Measurements from ENCODE around the gene POLR1H. TPM values are rescaled to one million over a fixed set of nuclear protein-coding genes. Genes with fewer than 3 reads are reported as not detected.
"Not testable (repeated sequence)": the region's sequence is repeated elsewhere in the genome, so short reads cannot be mapped to it uniquely, and the experiment has no call there.

Gene POLR1H, protein sequence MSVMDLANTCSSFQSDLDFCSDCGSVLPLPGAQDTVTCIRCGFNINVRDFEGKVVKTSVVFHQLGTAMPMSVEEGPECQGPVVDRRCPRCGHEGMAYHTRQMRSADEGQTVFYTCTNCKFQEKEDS
- 10 to 100 TPM; 49.6 to 52.7 TPM for total RNA-seq

DNA sequence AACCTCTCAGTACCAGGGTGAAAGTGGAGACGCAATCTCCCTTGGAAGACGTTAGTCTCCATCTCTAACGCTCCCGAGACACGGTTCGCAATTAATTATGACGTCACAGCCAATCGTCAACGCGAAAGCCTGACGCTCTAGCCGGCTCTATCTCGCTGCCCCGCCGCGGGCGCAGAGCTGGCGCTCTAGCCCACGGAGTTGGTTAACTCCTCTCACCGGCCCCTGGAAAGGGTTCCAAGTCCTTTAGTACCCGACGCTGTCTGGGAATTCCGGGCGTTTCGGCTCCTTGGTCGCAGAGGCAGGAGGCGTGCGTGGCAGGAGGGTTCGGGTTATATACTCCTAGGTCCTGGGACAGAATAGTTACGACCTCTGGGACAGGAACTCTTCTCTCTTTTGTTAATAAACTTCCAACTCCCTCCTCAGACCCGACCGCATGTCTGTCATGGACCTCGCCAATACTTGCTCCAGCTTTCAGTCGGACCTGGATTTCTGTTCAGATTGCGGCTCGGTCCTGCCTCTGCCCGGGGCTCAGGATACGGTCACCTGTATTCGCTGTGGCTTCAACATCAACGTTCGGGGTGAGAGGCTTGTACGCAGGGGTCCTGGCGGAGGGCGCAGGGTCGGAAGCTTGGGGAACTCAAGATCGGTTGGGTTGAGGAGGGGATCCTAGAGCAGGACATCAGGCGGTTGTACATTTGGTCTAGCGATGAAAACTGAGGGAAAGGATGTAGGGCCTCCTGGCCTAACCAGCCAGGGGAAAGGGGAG lies at the start of gene POLR1H:
TSS of gene POLR1H (plus strand) at position 174 of the 766 bp plus-strand sequence. CDS start at position 434, 260 bp downstream.
- ChIA-PET CTCF (interaction anchor here (1.0 to 1.1 kb wide), 3 partner anchors 41 to 93 kb away, joined by 3 to 4 read pairs (median 3); no protein-coding TSS in a partner anchor), POLR2A (interaction anchor here (1.0 to 1.7 kb wide), 2 partner anchors 96 to 312 kb away, joined by 3 to 6 read pairs; no protein-coding TSS in a partner anchor)

DNA sequence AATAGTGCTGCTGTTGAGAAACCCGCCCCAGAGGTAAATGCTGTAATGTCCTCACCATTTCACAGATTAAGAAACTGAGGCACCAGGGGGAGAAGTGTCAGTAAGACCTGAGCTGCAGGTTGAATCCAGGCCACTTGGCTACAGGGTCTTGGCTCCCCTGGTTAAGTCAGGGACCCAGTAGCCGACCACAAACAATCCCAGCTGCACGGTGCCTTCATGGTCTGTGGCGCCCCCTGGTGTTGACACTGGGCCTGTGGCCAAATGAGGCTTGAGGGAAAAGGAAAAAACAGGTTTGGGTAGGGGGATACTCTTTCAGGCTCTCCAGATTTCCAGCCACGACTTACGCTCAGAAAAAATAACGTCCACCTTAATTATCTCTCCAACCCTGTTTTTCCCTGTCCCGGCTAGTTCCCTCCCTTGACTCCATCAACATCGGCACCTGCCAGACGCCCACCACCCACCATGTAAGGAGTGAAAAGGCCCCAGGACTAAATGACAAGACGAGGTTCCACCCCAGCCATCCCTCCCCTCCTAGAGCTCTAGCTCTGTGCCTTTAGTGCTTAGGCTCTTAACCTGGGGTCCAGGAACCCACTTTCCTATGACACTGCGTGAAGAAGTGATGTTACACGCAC lies 47.7 kb upstream of the POLR1H start:
- ChIA-PET POLR2A (no interaction called here), CTCF (interaction anchor here (0.6 to 2.8 kb wide), 3 partner anchors 126 to 260 kb away, joined by 3 to 20 read pairs (median 3); no protein-coding TSS in a partner anchor)

DNA sequence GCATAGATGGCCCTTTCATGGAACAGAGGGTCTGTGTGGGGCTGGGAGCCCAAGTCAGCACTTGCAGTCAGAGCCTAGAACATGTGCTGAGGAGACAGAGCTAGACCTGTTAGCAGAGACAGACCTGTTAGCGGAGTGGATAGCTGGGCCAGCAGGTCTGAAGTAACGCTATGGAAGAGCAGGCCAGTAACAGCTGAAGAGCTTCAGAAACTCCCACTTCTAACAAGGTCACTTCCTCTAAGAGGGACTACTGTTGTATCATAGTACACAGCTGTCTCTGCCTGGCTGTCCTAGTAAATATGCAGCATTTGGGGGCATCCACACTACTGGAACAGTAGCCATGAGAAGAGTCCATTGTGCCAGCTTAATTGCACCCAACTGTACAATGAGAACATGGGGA lies 41.2 kb upstream of the POLR1H start:
- CTCF ChIA-PET, result interaction anchor here (1.3 kb wide), 1 partner anchor 171 kb away, joined by 3 read pairs; no protein-coding TSS in a partner anchor

DNA sequence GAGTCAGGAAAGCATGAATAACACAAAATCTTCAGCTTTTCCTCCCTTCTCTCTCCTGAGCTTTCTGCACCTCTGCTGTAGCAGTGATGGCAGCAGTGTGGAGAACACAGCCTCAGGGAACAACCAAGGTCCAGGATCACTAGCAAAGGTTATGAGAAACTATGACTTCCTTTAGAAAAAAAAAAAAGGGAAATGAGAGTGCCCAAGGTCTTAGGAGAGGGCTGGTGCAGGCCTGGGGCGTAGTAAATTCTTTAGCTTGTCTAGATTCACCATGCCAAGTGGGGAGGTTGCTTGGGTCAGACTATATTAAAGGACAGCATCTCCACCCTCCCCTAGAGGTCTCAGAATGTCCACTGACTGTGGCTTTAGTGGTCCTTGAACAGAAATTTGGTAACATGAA lies 40.4 kb upstream of the POLR1H start:
- POLR2A ChIA-PET, result no interaction called here

More for the DNA sequence above, 41.2 kb upstream of the POLR1H start:
- POLR2A ChIA-PET, result no interaction called here

DNA sequence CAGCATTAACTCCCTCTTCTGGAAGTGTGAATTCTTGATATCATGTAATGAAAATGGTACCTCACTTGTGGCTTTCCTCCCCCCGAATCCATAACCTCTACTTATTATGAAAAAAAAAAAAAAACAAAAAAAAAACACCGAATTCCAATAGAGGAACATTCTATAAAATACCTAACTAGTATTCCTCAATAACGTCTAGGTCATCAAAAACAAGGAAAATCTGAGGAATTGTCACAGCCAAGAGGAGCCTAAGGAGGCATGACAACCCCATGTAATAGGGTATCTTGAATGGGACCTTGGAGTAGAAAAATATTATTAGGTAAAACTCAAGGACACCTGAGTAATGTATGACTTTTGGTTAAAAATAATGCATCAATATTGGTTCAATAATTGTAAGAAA lies 38.9 kb upstream of the POLR1H start:
- POLR2A ChIA-PET, result no interaction called here
- CTCF ChIA-PET, result no interaction called here

More for the DNA sequence above, 40.4 kb upstream of the POLR1H start:
- CTCF ChIA-PET, result interaction anchor here (0.6 kb wide), 1 partner anchor 288 kb away, joined by 3 read pairs; no protein-coding TSS in a partner anchor

DNA sequence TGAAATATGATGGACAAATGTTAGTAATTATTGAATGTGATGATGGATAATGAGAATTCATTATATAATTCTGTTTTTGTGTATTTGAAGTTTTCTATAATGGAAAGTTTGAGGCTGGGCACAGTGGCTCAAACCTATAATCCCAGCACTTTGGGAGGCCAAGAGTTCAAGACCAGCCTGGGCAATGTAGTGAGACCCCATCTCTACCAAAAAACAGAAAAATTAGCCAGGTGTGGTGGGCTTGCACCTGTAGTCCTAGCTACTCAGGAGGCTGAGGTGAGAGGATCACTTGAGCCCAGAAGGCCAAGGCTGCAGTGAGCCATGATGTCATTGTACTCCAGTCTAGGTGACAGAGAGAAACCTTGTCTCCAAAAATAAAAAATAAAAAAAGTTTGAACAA lies 38.4 kb upstream of the POLR1H start:
- CTCF ChIA-PET, POLR2A ChIA-PET: not testable (repeated sequence)

DNA sequence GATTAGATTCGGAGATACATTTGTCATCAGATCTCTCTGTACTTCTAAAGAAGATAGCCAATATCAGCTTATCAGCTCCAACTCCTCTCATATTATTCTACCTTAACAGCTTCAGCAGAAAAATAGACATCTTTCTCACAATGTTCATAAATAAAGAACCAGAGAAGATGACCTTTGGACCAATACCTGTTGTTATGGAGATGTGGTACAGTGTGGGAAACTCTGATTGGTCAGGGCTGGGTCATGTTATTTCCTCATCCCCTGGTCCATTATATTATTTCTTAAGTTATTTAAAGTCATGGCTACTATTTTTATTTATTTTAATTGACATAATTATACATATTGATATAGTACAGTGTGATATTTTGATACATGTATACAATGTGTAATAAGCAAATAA lies 35.9 kb upstream of the POLR1H start:
- ChIA-PET POLR2A (no interaction called here), CTCF (no interaction called here)

DNA sequence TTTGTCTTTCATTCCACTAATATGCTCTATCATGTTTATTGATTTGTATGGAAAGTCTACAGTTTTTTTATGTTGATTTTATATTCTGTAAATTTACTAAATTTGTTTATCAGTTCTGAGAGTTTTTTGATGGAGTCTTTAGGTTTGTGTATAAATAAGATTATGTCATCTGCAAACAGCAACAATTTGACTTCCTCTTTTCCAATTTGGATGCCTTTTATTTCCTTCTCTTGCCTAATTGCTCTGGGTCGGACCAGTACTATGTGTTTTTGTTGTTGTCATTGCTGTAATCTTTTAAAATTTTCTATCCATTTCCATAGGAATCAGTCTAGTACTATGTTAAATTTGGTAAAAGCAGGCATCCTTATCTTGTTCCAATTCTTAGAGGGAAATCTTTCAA lies 31.5 kb upstream of the POLR1H start:
- CTCF ChIA-PET, result no interaction called here
- POLR2A ChIA-PET, result no interaction called here

DNA sequence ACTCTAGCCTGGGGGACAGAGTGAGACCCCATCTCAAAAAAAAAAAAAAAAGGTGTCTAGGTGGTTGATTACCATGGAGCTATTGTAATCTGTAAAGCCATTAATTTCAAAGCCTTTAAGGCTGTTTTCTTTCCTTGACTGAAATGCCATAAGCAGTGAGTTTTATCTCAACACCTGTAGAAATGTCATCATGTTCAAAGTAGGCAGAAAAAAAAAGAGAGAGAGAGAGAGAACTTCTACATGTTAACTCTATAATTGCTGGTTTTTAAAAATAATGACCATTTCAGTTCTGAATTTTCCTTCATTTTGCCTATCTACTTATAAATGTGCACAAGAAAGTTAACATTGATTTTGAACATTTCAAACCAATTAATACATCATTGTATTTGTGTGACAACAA lies 29.7 kb upstream of the POLR1H start:
- ChIA-PET CTCF (no interaction called here), POLR2A (interaction anchor here (0.6 kb wide), 1 partner anchor 67 kb away, joined by 4 read pairs; no protein-coding TSS in a partner anchor)

DNA sequence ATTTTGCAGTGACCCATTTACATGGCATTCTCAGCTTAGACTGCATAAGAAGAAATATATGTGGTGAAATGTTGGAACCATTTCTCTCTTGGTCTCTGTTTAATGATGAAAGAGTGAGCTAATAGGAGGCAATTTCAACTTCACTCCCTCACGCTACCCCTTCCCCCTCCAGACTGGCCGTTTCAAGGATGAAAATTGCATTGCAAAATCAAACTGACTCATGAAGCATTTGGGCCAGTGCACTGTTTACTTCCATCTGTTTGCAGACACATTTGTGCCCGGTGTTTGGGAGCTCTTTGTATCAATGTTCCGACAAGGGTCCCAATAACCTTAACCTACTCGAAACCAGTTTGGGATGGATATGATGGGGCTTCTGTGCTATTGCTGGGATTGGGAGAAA lies 27.6 kb upstream of the POLR1H start:
- POLR2A ChIA-PET, CTCF ChIA-PET: not testable (repeated sequence)

DNA sequence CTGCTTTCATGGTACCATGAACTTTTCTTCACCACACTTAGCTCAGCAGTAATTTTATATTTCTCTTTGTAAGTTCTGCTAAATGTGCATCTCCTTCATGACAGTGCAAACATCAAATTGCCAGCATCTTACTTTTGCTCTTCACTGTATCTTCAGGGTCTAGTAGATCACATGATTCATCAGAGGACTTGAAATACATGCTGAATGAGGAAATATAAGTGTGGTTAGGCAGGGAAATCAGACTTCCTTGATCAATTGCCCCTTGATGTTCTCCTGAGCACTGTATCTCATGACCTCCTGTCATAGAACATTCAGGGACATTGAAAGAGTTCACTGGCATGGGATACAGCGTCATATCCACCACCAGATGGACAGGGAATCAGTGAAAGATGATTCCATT lies 25.3 kb upstream of the POLR1H start:
- ChIA-PET POLR2A (no interaction called here), CTCF (no interaction called here)

DNA sequence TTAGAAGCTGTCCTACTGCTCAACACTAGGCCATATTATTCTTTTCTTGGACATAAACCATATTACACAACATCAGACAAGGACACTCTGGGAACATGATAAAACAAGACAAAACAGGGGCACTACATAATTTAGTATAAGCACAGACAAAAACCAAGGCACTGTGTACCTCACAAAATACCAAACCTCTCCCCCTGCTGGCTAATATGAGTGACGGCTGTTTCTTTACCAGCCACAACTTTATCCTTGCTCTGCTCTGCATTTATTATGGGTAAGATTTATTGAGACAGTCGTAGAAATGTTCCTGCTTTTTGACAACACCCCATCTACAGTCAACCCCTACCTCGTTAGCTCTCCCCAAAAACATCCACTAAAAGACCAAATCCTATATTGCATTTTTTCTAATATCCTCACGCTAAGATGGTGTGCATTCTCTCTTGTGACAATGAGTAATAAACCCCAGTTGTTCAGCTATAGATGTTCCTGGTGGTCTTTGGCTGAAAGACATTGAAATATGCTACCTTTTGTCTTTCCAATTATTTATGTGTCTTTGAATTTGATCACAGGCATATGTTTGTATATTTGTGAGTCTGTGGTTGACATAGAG lies 23.8 kb upstream of the POLR1H start:
- POLR2A ChIA-PET, result no interaction called here
- CTCF ChIA-PET, result no interaction called here

DNA sequence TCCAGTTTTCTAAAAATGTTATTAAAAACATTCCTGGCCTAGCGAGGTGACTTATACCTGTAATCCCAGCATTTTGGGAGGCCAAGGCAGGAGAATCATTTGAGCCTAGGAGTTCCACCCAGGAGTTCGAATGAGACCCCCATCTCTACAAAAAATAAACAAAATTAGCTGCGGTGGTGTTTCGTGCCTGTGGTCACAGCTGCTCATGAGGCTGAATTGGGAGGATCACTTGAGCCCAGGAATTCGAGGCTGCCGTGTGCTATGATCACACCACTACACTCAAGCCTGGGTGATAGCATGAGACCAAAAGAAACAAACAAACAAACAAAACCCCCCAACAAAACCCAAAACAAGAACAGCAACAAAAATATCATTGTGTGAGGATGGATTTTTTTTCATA lies 19.8 kb upstream of the POLR1H start:
- ChIA-PET POLR2A (no interaction called here), CTCF (interaction anchor here (1.8 kb wide), 1 partner anchor 90 kb away, joined by 6 read pairs; no protein-coding TSS in a partner anchor)

DNA sequence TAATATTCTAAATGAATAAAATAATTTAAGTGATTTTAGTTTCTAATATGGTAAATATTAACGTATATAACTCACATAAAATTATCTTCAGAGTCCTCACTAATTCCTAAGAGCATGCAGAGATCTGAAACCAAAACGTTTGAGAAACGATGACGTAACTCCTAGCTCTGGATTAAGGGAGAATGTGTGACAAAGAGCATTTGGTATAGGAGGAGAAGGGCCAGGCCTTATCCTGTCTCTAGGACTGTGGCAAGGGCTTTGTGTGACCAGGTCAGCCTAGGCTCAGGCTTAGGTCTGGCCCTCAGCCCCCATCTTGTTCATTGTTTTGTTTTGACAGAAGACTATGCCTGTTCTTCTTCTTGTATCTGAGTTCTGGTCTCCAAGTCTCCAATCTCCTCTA lies 19.2 kb upstream of the POLR1H start:
- ChIA-PET POLR2A (no interaction called here), CTCF (interaction anchor here (1.8 kb wide), 1 partner anchor 90 kb away, joined by 6 read pairs; no protein-coding TSS in a partner anchor)

DNA sequence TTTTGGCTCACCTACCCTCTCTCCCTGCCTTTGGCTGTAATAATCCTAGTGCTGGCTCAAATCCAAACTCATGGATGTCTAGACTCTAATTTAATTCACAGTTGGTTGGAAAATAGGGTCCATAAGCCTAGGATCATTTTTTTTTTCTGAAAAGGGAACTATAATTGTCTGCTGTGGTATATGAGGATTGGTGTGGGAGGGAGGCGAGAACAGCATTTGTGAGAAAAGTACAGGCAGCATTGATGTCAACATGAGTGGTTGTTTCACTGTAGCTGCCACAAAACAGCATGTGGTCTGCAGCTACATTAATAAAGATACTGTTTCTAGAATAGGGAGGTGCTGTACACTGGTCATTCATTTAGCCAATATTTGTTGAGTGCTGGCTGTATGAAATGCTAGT lies 18.6 kb upstream of the POLR1H start:
- ChIA-PET CTCF (no interaction called here), POLR2A (no interaction called here)

DNA sequence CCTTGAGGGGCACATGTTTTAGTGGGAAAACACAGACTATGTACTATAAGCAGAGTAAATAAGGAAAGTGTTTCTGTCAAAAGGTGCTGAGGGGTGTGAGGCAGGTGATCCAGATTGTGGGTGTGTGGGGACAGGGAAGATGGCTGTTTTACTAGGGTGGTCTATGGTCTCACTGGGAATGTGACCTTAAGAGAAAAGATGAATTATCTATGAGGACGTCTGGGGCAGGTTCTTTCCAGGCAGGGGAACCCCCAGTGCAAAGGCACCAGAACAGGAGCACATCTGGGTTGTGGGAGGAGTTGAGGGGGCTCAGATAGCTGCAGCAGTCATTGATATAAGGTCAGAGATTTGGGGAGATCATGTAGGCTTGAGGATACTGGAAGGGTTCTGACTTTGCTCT lies 18.2 kb upstream of the POLR1H start:
- POLR2A ChIA-PET, result no interaction called here

DNA sequence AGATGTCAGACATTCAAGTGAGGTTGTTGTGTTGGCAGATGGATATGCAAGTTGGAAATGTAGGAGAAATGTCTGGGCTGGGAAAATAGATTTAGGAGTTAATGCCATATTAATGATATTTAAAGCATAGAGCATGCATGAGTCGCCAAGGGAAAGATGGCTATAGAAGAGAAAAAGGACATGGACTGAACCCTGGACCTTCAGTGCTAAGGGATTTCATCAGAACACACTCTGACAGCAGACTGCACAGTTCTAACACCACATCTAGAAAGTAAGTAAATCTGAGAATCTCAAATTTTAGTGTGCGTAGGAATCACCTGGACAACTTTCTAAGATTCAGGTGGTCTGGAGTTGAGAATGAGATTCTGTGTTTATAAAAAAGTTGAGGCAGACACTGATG lies 17.3 kb upstream of the POLR1H start:
- POLR2A ChIA-PET, result no interaction called here
- CTCF ChIA-PET, result no interaction called here

More for the DNA sequence above, 18.2 kb upstream of the POLR1H start:
- CTCF ChIA-PET, result no interaction called here

DNA sequence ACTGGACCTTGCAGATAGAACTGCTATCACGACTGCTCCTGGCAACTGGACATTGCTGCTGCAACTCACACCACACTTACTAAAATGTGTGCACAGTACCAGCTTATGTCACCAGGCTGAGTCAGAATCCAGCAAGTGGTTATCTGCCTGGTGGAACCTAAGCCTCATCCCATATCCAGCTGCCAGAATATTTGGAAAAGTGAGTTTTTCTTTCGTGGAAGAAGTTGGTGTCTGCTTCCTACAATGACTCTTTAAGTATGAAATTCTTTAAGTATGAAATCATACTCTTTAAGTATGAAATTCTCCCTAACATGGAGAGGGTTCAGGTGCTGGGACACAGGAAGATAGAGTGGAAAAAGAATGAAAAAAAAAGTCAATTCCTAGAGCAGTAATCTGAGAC lies 16.4 kb upstream of the POLR1H start:
- ChIA-PET POLR2A (no interaction called here), CTCF (no interaction called here)

DNA sequence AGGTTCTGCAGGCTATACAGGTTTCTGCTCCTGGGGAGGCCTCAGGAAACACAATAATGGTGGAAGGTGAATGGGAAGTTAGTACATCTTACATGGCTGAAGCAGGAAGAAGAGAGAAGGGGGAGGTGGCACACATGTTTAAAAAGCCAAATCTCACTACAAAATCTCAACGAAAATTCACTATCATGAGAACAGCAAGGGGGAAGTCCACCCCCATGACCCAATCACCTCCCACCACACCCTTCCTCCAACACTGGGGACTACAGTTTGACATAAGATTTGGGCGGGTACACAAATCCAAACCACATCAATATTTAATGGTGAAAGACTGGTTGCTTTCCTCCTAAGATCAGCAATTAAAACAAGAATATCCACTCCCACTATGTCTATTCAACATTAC lies 13.8 kb upstream of the POLR1H start:
- ChIA-PET POLR2A (no interaction called here), CTCF (no interaction called here)

DNA sequence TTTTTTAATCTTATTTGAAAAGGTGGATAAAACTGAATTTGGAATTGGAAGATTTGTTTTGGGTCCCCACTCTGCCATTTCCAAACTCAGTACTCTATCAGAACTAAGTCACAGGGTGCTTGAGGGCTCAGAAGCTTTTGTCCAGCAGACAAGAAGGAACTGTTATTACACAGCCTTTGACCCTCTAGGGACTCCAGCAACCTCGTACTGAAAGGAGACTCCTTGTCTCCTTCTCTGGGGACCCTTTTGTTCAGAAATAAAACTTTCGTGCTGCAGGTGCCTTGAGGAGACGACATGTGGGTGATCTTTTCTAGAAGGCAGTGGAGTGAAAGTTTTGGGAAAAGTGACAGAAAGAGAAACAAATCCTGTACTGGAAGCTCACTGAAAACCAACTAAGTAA lies 7.4 kb upstream of the POLR1H start:
- CTCF ChIA-PET, result no interaction called here
- POLR2A ChIA-PET, result no interaction called here

DNA sequence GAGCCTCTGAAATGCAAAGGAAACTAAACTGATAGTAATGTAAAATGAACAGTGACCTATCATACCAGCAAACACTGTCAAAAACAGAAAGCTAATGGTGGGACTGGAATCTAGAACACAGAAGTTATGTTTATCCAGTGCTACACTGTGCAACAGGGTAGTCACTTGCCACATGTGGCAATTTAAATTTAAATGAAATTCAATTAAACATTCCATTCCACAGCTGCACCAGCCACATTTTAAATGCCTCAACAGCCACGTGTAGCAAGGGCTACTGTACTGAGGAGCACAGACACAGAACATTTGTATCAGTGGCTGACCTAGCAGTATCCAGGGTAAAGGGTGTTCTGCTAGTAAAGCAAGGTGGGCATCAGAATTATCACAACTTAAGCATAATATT lies 5.6 kb upstream of the POLR1H start:
- POLR2A ChIA-PET, result no interaction called here

More for the DNA sequence above, 5.6 kb upstream of the POLR1H start:
- CTCF ChIA-PET, result no interaction called here

All from activated CD8-positive, alpha-beta memory T cell treated with anti-CD3 and anti-CD28 coated beads for 36 hours (primary cell).